Liver (tissue), 9 donors: ENCODE measurements around the gene IL1RAP. TPM values are rescaled to one million over a fixed set of nuclear protein-coding genes. Genes with fewer than 3 reads are reported as not detected.

Experiments
- DNase-seq: peaks from one replicate; pipeline ENCODE4 v3.0.0-alpha.2; 2017; ENCODE audit warnings: low spot score
- H3K27ac ChIP-seq, 2 donors: one replicate each; pipeline ENCODE4 v1.7.0; 2013; ENCODE audit warnings: inconsistent platforms in 2 of 2, low read length in 2 of 2, control low read depth in 1 of 2, low read depth in 1 of 2, mild to moderate bottlenecking in 1 of 2
- H3K27me3 ChIP-seq, 4 donors: one replicate each; pipeline versions ENCODE4 v1.6.1 to v1.7.0; 2013; ENCODE audit warnings: low read length in 3 of 4, inconsistent platforms in 1 of 4, mild to moderate bottlenecking in 1 of 4, moderate library complexity in 1 of 4; ENCODE audit not compliant: control insufficient read depth in 4 of 4, insufficient read depth in 4 of 4
- H3K36me3 ChIP-seq, 4 donors: one replicate each; pipeline versions ENCODE4 v1.6.1 to v1.7.0; 2013; ENCODE audit warnings: low read length in 3 of 4, mild to moderate bottlenecking in 3 of 4, low read depth in 1 of 4, moderate library complexity in 1 of 4; ENCODE audit not compliant: control insufficient read depth in 4 of 4, insufficient read depth in 3 of 4
- H3K4me1 ChIP-seq, 4 donors: one replicate each; pipeline versions ENCODE4 v1.6.1 to v1.7.0; 2013; ENCODE audit warnings: low read length in 3 of 4, mild to moderate bottlenecking in 3 of 4, moderate library complexity in 1 of 4; ENCODE audit not compliant: control insufficient read depth in 4 of 4, insufficient read depth in 4 of 4
- H3K4me3 ChIP-seq, 3 donors: one replicate each; pipeline versions ENCODE4 v1.6.1 to v1.7.0; 2013; ENCODE audit warnings: low read length in 3 of 3, control low read depth in 1 of 3, low read depth in 1 of 3, mild to moderate bottlenecking in 1 of 3
- H3K9ac ChIP-seq, 2 donors: one replicate each; pipeline ENCODE4 v1.7.0; 2013; ENCODE audit warnings: low read length in 2 of 2, mild to moderate bottlenecking in 2 of 2, moderate library complexity in 2 of 2, control low read depth in 1 of 2, low read depth in 1 of 2
- H3K9me3 ChIP-seq, 4 donors: one replicate each; pipeline versions ENCODE4 v1.6.1 to v1.7.0; 2013; ENCODE audit warnings: low read length in 3 of 4; ENCODE audit not compliant: control insufficient read depth in 4 of 4
- ATF3 ChIP-seq: IDR thresholded peaks from 2 replicates; pipeline ENCODE4 v1.6.1; 2016; ENCODE audit warnings: antibody characterized with exemption
- EGR1 ChIP-seq, 2 donors: IDR thresholded peaks; 2 replicates each; pipeline ENCODE4 v1.6.1; 2016 to 2018; ENCODE audit warnings: antibody characterized with exemption in 2 of 2, low read depth in 2 of 2
- FOXA1 ChIP-seq: IDR thresholded peaks from 2 replicates; pipeline ENCODE4 v1.6.1; 2016; ENCODE audit warnings: antibody characterized with exemption
- FOXA2 ChIP-seq: IDR thresholded peaks from 2 replicates; pipeline ENCODE4 v1.6.1; 2016; ENCODE audit warnings: antibody characterized with exemption
- GABPA ChIP-seq, 2 donors: IDR thresholded peaks in 1 of 2; conservative IDR thresholded peaks in 1 of 2; 2 replicates each; pipeline ENCODE4 v1.6.1; 2016; ENCODE audit warnings: antibody characterized with exemption in 2 of 2, mild to moderate bottlenecking in 1 of 2, moderate library complexity in 1 of 2
- HNF4A ChIP-seq, 2 donors: conservative IDR thresholded peaks; 2 replicates each; pipeline ENCODE4 v1.6.1; 2016; ENCODE audit warnings: antibody characterized with exemption in 2 of 2, mild to moderate bottlenecking in 2 of 2
- HNF4G ChIP-seq: IDR thresholded peaks from 2 replicates; pipeline ENCODE4 v1.6.1; 2016; ENCODE audit warnings: antibody characterized with exemption
- JUND ChIP-seq, 2 donors: IDR thresholded peaks; 2 replicates each; pipeline ENCODE4 v1.6.1; 2016; ENCODE audit warnings: antibody characterized with exemption in 2 of 2
- NR2F2 ChIP-seq: IDR thresholded peaks from 2 replicates; pipeline ENCODE4 v1.6.1; 2016; ENCODE audit warnings: antibody characterized with exemption
- RAD21 ChIP-seq, 2 donors: IDR thresholded peaks; 2 replicates each; pipeline ENCODE4 v1.6.1; 2016; ENCODE audit warnings: antibody characterized with exemption in 2 of 2, mild to moderate bottlenecking in 2 of 2
- REST ChIP-seq: IDR thresholded peaks from 2 replicates; pipeline ENCODE4 v1.6.1; 2016; ENCODE audit warnings: antibody characterized with exemption, mild to moderate bottlenecking
- RXRA ChIP-seq, 2 donors: IDR thresholded peaks; 2 replicates each; pipeline ENCODE4 v1.6.1; 2017 to 2018; ENCODE audit warnings: antibody characterized with exemption in 2 of 2, mild to moderate bottlenecking in 1 of 2
- SP1 ChIP-seq: IDR thresholded peaks from 2 replicates; pipeline ENCODE4 v1.6.1; 2018; ENCODE audit warnings: antibody characterized with exemption, mild to moderate bottlenecking
- TAF1 ChIP-seq: conservative IDR thresholded peaks from 2 replicates; pipeline ENCODE4 v1.6.1; 2016; ENCODE audit warnings: antibody characterized with exemption, mild to moderate bottlenecking
- YY1 ChIP-seq: IDR thresholded peaks from 2 replicates; pipeline ENCODE4 v1.6.1; 2016; ENCODE audit warnings: antibody characterized with exemption, mild to moderate bottlenecking
- ZBTB33 ChIP-seq: IDR thresholded peaks from 2 replicates; pipeline ENCODE4 v1.6.1; 2016; ENCODE audit warnings: antibody characterized with exemption
- WGBS: extraction: QIAGEN DNeasy Blood & Tissue Kit; methylation state at CpG from one replicate; pipeline ENCODE4 v1.1.7; 2013; 5-methylcytosine and 5-hydroxymethylcytosine counted together
- polyA plus RNA-seq, 2 donors: library from polyadenylated mRNA; stranded (reverse) in 1 of 2; unstranded in 1 of 2; fragments of 200-250 nt in 1 of 2; fragments of >200 nt in 1 of 2; fragmentation: Nextera tagmentation in 1 of 2; extraction: Ambion mirVana in 1 of 2; gene quantifications; one replicate each; pipeline versions ENCODE4 v1.2.1 to v1.2.3, GENCODE V29; 2013 to 2015
- total RNA-seq, 2 donors: library from RNA; depleted of rRNA; stranded (reverse); fragments of >200 nt; gene quantifications; one replicate each; pipeline ENCODE4 v1.2.3, GENCODE V29; 2014
- TF ChIP-seq, protein P1 (sequence below): IDR thresholded peaks from 2 replicates; pipeline ENCODE4 v1.6.1; 2016; ENCODE audit warnings: antibody characterized with exemption
- TF ChIP-seq, protein P2 (sequence below): fragments of 150-350 bp; IDR thresholded peaks from 2 replicates; pipeline ENCODE4 v1.5.1; 2017; ENCODE audit warnings: improper control_type of control experiment, low read depth, low read length; ENCODE audit not compliant: missing input control
- donor health status: healthy.
- donor health status: healthy.
- donor health status: healthy.
- donor health status: healthy.
- donor health status: healthy.

IL1RAP gene
- total and polyA plus RNA-seq, 4 donors: 53.7 to 230 (median 71.6) TPM

DNA sequence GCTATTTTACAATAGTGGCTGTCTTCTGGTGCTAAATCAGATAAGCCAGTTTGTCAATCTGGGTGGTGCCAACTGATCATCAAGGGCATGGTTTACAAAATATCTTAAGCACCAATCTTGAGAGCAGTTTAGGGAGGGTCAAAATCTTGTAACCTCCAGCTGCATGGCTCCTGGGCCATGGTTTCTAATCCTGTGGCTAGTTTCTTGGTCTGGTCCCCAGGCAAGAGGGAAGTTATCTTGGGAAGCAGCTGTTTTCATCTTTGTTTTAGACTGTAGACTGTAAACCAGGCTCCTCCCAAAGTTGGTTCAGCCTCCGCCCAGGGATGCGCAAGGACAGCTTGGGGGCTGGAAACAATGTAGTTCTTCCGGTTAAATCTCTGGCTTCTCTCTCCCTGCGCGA, 166.8 kb downstream of the IL1RAP start:
- Histone ChIP-seq H3K4me1 (no peaks in the 10 kb centered on the region), H3K4me3 (no peak overlapping the region), H3K9me3 (peaks cover 0 to 2% (median 0%) of the 10 kb centered on the region in 4 donors), H3K9ac (no peak overlapping the region), H3K27ac (no peak overlapping the region), H3K27me3 (no peaks in the 10 kb centered on the region), H3K36me3 (no peaks in the 10 kb centered on the region)
- 94% methylated on average over 5 of the region's 5 CpGs for WGBS
- TF ChIP-seq, protein P1, sequence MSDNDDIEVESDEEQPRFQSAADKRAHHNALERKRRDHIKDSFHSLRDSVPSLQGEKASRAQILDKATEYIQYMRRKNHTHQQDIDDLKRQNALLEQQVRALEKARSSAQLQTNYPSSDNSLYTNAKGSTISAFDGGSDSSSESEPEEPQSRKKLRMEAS: no peak
- TF ChIP-seq NR2F2 (no peak), REST (no peak), RAD21 (IDR thresholded peaks at IDR 0.05) (no peak), HNF4G (no peak), TAF1 (no peak), FOXA1 (no peak), FOXA2 (no peak), YY1 (no peak), ATF3 (no peak), JUND (IDR thresholded peaks at IDR 0.05) (no peak), EGR1 (IDR thresholded peaks at IDR 0.05; ENCODE audit: low read depth in 2 of 2) (no peak), ZBTB33 (no peak), GABPA (IDR thresholded peaks at IDR 0.05 in 1 of 2, conservative IDR thresholded peaks at IDR 0.05 in 1 of 2) (no peak)
- TF ChIP-seq, protein P2, sequence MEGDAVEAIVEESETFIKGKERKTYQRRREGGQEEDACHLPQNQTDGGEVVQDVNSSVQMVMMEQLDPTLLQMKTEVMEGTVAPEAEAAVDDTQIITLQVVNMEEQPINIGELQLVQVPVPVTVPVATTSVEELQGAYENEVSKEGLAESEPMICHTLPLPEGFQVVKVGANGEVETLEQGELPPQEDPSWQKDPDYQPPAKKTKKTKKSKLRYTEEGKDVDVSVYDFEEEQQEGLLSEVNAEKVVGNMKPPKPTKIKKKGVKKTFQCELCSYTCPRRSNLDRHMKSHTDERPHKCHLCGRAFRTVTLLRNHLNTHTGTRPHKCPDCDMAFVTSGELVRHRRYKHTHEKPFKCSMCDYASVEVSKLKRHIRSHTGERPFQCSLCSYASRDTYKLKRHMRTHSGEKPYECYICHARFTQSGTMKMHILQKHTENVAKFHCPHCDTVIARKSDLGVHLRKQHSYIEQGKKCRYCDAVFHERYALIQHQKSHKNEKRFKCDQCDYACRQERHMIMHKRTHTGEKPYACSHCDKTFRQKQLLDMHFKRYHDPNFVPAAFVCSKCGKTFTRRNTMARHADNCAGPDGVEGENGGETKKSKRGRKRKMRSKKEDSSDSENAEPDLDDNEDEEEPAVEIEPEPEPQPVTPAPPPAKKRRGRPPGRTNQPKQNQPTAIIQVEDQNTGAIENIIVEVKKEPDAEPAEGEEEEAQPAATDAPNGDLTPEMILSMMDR: no peak
- no peak for DNase-seq

DNA sequence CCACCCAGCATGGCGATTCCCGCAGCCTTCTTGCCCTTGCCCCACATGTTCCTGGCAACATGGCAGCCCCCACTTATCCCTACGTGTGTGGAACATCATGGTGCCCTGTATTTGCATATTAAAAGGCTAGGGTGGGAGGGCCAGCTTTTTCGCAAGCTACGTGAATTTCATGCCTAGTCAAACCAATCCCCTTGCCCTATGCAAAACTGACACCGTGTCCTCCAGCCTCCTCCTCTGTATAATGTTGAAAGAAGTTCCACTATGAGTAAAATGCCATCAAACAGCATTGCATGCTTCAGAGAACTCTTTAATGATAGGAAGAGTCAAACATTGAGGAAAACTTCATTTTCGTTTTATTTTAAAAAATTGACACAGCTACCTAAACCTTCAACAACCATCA, 170.9 kb downstream of the IL1RAP start:
- H3K4me3 ChIP-seq: no peak overlapping the region
- H3K36me3 ChIP-seq: no peaks in the 10 kb centered on the region
- 95% methylated on average over 7 of the region's 7 CpGs for WGBS
- H3K9ac ChIP-seq: no peak overlapping the region
- no peak for DNase-seq
- H3K4me1 ChIP-seq: no peaks in the 10 kb centered on the region
- no peak for TF ChIP-seq SP1
- no peak for TF ChIP-seq GABPA (IDR thresholded peaks at IDR 0.05 in 1 of 2, conservative IDR thresholded peaks at IDR 0.05 in 1 of 2)
- no peak for TF ChIP-seq JUND (IDR thresholded peaks at IDR 0.05)
- no peak for TF ChIP-seq ZBTB33
- TF ChIP-seq HNF4G: no peak
- no peak for TF ChIP-seq RXRA (IDR thresholded peaks at IDR 0.05)
- no peak for TF ChIP-seq EGR1 (IDR thresholded peaks at IDR 0.05; ENCODE audit: low read depth in 2 of 2)
- TF ChIP-seq HNF4A (conservative IDR thresholded peaks at IDR 0.05): no peak
- TF ChIP-seq FOXA1: no peak
- TF ChIP-seq YY1: no peak
- no peak for TF ChIP-seq TAF1
- no peaks in the 10 kb centered on the region for H3K9me3 ChIP-seq
- H3K27ac ChIP-seq: no peak overlapping the region
- no peaks in the 10 kb centered on the region for H3K27me3 ChIP-seq
